ENCODE results near the gene MARCHF6. TPM values are rescaled to one million over a fixed set of nuclear protein-coding genes. Genes with fewer than 3 reads are reported as not detected.

The MARCHF6 gene
- total and polyA plus RNA-seq, 4 donors: 35.4 to 185 (median 105) TPM

- Histone ChIP-seq H3K4me3 (peak overlapping the region; percentile 27), H3K36me3 (ENCODE audit: control insufficient read depth in 4 of 4, insufficient read depth in 4 of 4, low read length in 4 of 4) (no peaks in the 10 kb centered on the region), H3K9me3 (ENCODE audit: control insufficient read depth in 4 of 4, insufficient read depth in 3 of 4, low read length in 3 of 4) (peaks cover 0 to 5% (median 0%) of the 10 kb centered on the region in 4 donors), H3K27me3 (ENCODE audit: control insufficient read depth in 3 of 3, insufficient read depth in 3 of 3, low read length in 2 of 3) (no peaks in the 10 kb centered on the region), H3K9ac (ENCODE audit: insufficient read depth in 1 of 2, low read length in 2 of 2) (peak overlapping the region in 1 of 2 donors; percentile 52), H3K4me1 (ENCODE audit: control insufficient read depth in 5 of 5, insufficient read depth in 5 of 5, low read length in 5 of 5) (peaks cover 8 to 45% (median 30%) of the 10 kb centered on the region in 5 donors), H3K27ac (ENCODE audit: low read depth in 1 of 2, low read length in 1 of 2) (peak overlapping the region in 1 of 2 donors; percentile 75)
- DNase-seq (peak; percentile 55 to 74 (median 68)), ATAC-seq (ENCODE audit: insufficient read depth, low FRiP score) (peak; percentile 71)
- WGBS, 2 donors: 1 to 3% methylated on average over 79 to 81 of the region's 81 CpGs
- TF ChIP-seq, protein P1, sequence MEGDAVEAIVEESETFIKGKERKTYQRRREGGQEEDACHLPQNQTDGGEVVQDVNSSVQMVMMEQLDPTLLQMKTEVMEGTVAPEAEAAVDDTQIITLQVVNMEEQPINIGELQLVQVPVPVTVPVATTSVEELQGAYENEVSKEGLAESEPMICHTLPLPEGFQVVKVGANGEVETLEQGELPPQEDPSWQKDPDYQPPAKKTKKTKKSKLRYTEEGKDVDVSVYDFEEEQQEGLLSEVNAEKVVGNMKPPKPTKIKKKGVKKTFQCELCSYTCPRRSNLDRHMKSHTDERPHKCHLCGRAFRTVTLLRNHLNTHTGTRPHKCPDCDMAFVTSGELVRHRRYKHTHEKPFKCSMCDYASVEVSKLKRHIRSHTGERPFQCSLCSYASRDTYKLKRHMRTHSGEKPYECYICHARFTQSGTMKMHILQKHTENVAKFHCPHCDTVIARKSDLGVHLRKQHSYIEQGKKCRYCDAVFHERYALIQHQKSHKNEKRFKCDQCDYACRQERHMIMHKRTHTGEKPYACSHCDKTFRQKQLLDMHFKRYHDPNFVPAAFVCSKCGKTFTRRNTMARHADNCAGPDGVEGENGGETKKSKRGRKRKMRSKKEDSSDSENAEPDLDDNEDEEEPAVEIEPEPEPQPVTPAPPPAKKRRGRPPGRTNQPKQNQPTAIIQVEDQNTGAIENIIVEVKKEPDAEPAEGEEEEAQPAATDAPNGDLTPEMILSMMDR (IDR thresholded peaks at IDR 0.05; ENCODE audit: control extremely low read depth, extremely low read depth): no peak
Observed at GRCh38 chr5:10333154-10334006, 20.1 kb upstream of the MARCHF6 start.

GRCh38 chr5:10334831-10335230 lies 18.7 kb upstream of the MARCHF6 start:
- ATAC-seq (ENCODE audit: insufficient read depth, low FRiP score) (no peak), DNase-seq (no peak)
- no peak overlapping the region for H3K27ac ChIP-seq (ENCODE audit: low read depth in 1 of 2, low read length in 1 of 2)
- H3K27me3 ChIP-seq (ENCODE audit: control insufficient read depth in 3 of 3, insufficient read depth in 3 of 3, low read length in 2 of 3): no peaks in the 10 kb centered on the region
- H3K9ac ChIP-seq (ENCODE audit: insufficient read depth in 1 of 2, low read length in 2 of 2): no peak overlapping the region
- TF ChIP-seq, protein P1 (IDR thresholded peaks at IDR 0.05; ENCODE audit: control extremely low read depth, extremely low read depth): no peak
- 39 to 62% methylated on average over 5 of the region's 5 CpGs for WGBS, 2 donors
- H3K4me1 ChIP-seq (ENCODE audit: control insufficient read depth in 5 of 5, insufficient read depth in 5 of 5, low read length in 5 of 5): peaks cover 8 to 38% (median 20%) of the 10 kb centered on the region in 5 donors
- peaks cover 0 to 5% (median 0%) of the 10 kb centered on the region in 4 donors for H3K9me3 ChIP-seq (ENCODE audit: control insufficient read depth in 4 of 4, insufficient read depth in 3 of 4, low read length in 3 of 4)
- no peak overlapping the region for H3K4me3 ChIP-seq
- H3K36me3 ChIP-seq (ENCODE audit: control insufficient read depth in 4 of 4, insufficient read depth in 4 of 4, low read length in 4 of 4): no peaks in the 10 kb centered on the region

- ATAC-seq (ENCODE audit: insufficient read depth, low FRiP score) (no peak), DNase-seq (no peak)
- Histone ChIP-seq H3K36me3 (ENCODE audit: control insufficient read depth in 4 of 4, insufficient read depth in 4 of 4, low read length in 4 of 4) (no peaks in the 10 kb centered on the region), H3K9me3 (ENCODE audit: control insufficient read depth in 4 of 4, insufficient read depth in 3 of 4, low read length in 3 of 4) (peaks cover 0 to 5% (median 0%) of the 10 kb centered on the region in 4 donors), H3K27ac (ENCODE audit: low read depth in 1 of 2, low read length in 1 of 2) (peak overlapping the region in 1 of 2 donors; percentile 36), H3K4me1 (ENCODE audit: control insufficient read depth in 5 of 5, insufficient read depth in 5 of 5, low read length in 5 of 5) (peaks cover 2 to 31% (median 11%) of the 10 kb centered on the region in 5 donors), H3K4me3 (no peak overlapping the region), H3K9ac (ENCODE audit: insufficient read depth in 1 of 2, low read length in 2 of 2) (no peak overlapping the region), H3K27me3 (ENCODE audit: control insufficient read depth in 3 of 3, insufficient read depth in 3 of 3, low read length in 2 of 3) (no peaks in the 10 kb centered on the region)
- 86 to 92% methylated on average over 14 of the region's 14 CpGs for WGBS, 2 donors
- TF ChIP-seq, protein P1 (IDR thresholded peaks at IDR 0.05; ENCODE audit: control extremely low read depth, extremely low read depth): no peak
Observed at GRCh38 chr5:10335711-10336470, 17.6 kb upstream of the MARCHF6 start.
